OCI-LY3 (cell line): ENCODE data around the gene NAT14.

Experiments
- EZH2phosphoT487 ChIP-seq: fragments of 200-600 bp; shearing (Covaris generic); IDR thresholded peaks from 2 replicates; pipeline ENCODE4 v1.6.1; 2018; ENCODE audit warnings: antibody characterized with exemption, mixed run types, low read depth
- TF ChIP-seq, protein P1 (sequence below): fragments of 200-600, 300-600 bp; sonication (generic); IDR thresholded peaks from 2 replicates; pipeline ENCODE4 v1.5.1; 2014; ENCODE audit warnings: antibody characterized with exemption, low read length, low read depth

DNA sequence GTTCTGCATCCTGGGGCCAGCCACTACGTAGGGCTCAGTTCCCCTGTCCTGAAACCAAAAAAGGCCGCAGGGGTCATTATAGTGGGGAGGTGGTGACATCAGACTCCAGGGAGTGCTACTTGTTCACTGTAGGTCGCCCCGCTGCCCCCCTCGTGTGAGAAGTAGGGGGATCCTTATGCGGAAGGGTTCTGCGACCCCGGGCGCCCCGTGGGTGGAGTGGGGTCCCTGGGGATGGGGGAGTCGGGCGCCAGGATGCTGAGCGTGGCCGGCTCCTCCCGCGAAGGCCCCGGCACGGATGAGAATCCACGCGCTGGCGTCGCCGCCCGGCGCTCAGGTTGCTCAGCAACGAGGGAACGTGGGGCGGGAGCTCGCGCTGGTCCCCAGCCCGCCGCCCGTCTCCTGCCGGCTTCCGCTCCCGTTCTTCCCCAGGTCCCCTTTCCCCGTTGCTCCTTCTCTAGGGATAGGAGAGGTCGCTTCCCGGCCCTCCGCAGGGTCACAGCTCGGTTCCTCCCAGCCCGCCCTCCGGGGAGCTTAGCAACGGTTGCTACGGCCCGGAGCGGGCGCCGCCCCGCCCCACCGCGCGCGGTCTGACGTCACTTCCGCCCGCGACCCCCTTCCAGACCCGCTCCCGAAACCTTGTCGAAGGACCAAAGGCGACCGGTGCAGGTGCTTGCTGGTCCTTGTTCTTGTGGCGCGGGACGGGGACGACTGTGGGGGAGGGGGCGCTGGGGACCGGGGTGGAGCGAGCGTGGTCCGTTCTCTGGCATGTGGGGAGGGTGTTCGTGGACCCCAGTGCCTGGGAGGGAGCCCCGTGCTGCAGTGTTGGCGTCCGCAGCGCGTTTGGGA, at the start of gene NAT14:
- TF ChIP-seq, protein P1, sequence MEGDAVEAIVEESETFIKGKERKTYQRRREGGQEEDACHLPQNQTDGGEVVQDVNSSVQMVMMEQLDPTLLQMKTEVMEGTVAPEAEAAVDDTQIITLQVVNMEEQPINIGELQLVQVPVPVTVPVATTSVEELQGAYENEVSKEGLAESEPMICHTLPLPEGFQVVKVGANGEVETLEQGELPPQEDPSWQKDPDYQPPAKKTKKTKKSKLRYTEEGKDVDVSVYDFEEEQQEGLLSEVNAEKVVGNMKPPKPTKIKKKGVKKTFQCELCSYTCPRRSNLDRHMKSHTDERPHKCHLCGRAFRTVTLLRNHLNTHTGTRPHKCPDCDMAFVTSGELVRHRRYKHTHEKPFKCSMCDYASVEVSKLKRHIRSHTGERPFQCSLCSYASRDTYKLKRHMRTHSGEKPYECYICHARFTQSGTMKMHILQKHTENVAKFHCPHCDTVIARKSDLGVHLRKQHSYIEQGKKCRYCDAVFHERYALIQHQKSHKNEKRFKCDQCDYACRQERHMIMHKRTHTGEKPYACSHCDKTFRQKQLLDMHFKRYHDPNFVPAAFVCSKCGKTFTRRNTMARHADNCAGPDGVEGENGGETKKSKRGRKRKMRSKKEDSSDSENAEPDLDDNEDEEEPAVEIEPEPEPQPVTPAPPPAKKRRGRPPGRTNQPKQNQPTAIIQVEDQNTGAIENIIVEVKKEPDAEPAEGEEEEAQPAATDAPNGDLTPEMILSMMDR, result no peak
- no peak for TF ChIP-seq EZH2phosphoT487
